ENCODE measurements around the gene AFP. TPM values are rescaled to one million over a fixed set of nuclear protein-coding genes. Genes with fewer than 3 reads are reported as not detected.

The AFP gene
- total RNA-seq, 2 donors from 2014 or later, result not detected

GRCh38 chr4:73433140-73433539 is 2.9 kb upstream of the AFP start:
- intact Hi-C loops (cut with DNase I, micrococcal nuclease), result no loop called here
- DNase-seq (no peak), ATAC-seq (no peak)

- ATAC-seq (no peak), DNase-seq (no peak)
- intact Hi-C loops (cut with DNase I, micrococcal nuclease), result no loop called here
These were observed 1.7 kb upstream of the AFP start for GRCh38 chr4:73434311-73434710.

- intact Hi-C loops (cut with DNase I, micrococcal nuclease), result no loop called here
- DNase-seq, result no peak
These were observed 895 bp downstream of the AFP start for GRCh38 chr4:73436674-73437557.

GRCh38 chr4:73437558-73437956 is 1.5 kb downstream of the AFP start:
- no peak for DNase-seq
- no peak for ATAC-seq
- intact Hi-C loops (cut with DNase I, micrococcal nuclease), result no loop called here

More at GRCh38 chr4:73436674-73437557, 895 bp downstream of the AFP start:
- ATAC-seq, result no peak

GRCh38 chr4:73438048-73438447 is 2.0 kb downstream of the AFP start:
- DNase-seq (no peak), ATAC-seq (no peak)
- intact Hi-C loops (cut with DNase I, micrococcal nuclease), result no loop called here

- DNase-seq, result no peak
- no peak for ATAC-seq
- intact Hi-C loops (cut with DNase I, micrococcal nuclease), result no loop called here
These were observed 2.7 kb downstream of the AFP start for GRCh38 chr4:73438582-73439215.

- intact Hi-C loops (cut with DNase I, micrococcal nuclease), result no loop called here
- DNase-seq, result no peak
- no peak for ATAC-seq
These were observed 3.4 kb downstream of the AFP start for GRCh38 chr4:73439445-73439844.

- intact Hi-C loops (cut with DNase I, micrococcal nuclease), result no loop called here
- no peak for ATAC-seq
- no peak for DNase-seq
These were observed 4.0 kb downstream of the AFP start for GRCh38 chr4:73439991-73440390.

- intact Hi-C loops (cut with DNase I, micrococcal nuclease), result no loop called here
- no peak for ATAC-seq
- DNase-seq, result no peak
These were observed 4.6 kb downstream of the AFP start for GRCh38 chr4:73440653-73441052.

GRCh38 chr4:73442275-73442674 is 6.3 kb downstream of the AFP start:
- ATAC-seq, result no peak
- intact Hi-C loops (cut with DNase I, micrococcal nuclease), result no loop called here

GRCh38 chr4:73443224-73443623 is 7.2 kb downstream of the AFP start:
- intact Hi-C loops (cut with DNase I, micrococcal nuclease), result no loop called here
- no peak for DNase-seq
- no peak for ATAC-seq

More at GRCh38 chr4:73442275-73442674, 6.3 kb downstream of the AFP start:
- DNase-seq, result no peak

- no peak for DNase-seq
- intact Hi-C loops (cut with DNase I, micrococcal nuclease), result no loop called here
- ATAC-seq, result no peak
These were observed 9.6 kb downstream of the AFP start for GRCh38 chr4:73445383-73446335.

GRCh38 chr4:73446336-73446938 is 10.4 kb downstream of the AFP start:
- intact Hi-C loops (cut with DNase I, micrococcal nuclease), result no loop called here
- no peak for DNase-seq
- ATAC-seq, result peak; percentile 92

GRCh38 chr4:73447671-73448070 is 11.7 kb downstream of the AFP start:
- DNase-seq (no peak), ATAC-seq (no peak)
- intact Hi-C loops (cut with DNase I, micrococcal nuclease), result no loop called here

GRCh38 chr4:73448448-73449203 is 12.6 kb downstream of the AFP start:
- no peak for ATAC-seq
- intact Hi-C loops (cut with DNase I, micrococcal nuclease), result no loop called here
- no peak for DNase-seq

GRCh38 chr4:73450398-73451004 is 14.5 kb downstream of the AFP start:
- ATAC-seq (no peak), DNase-seq (no peak)
- intact Hi-C loops (cut with DNase I, micrococcal nuclease), result no loop called here

GRCh38 chr4:73451404-73451803 is 15.4 kb downstream of the AFP start:
- no peak for DNase-seq
- intact Hi-C loops (cut with DNase I, micrococcal nuclease), result no loop called here
- ATAC-seq, result no peak
